ENCODE data around the gene TEX14. TPM values are rescaled to one million over a fixed set of nuclear protein-coding genes. Genes with fewer than 3 reads are reported as not detected.

The TEX14 gene
- total RNA-seq, 1 donor from 2014 or later, result not detected

DNA sequence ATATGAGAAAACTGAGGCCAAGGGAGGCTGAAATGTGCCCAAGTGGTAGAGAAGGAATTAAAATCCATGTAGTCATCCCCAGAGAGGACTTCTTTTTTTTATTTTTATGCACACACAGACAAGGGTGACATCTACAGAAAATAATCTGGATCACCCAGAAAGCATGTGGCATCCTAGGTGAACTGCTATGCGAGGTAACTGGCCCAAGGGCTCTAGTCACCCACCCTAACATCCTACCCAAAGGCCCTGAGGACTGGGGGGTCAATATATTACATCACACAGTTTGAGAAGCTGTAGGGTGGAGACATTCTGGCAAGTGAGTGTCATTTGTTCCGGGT lies 23.3 kb downstream of the TEX14 start:
- no peak overlapping the region for H3K4me3 ChIP-seq
- TF ChIP-seq POLR2A (IDR thresholded peaks at IDR 0.05), result no peak
- TF ChIP-seq POLR2AphosphoS5 (IDR thresholded peaks at IDR 0.05; ENCODE audit: insufficient read depth in 1 of 2, low read depth in 1 of 2), result no peak
- TF ChIP-seq, protein P1, sequence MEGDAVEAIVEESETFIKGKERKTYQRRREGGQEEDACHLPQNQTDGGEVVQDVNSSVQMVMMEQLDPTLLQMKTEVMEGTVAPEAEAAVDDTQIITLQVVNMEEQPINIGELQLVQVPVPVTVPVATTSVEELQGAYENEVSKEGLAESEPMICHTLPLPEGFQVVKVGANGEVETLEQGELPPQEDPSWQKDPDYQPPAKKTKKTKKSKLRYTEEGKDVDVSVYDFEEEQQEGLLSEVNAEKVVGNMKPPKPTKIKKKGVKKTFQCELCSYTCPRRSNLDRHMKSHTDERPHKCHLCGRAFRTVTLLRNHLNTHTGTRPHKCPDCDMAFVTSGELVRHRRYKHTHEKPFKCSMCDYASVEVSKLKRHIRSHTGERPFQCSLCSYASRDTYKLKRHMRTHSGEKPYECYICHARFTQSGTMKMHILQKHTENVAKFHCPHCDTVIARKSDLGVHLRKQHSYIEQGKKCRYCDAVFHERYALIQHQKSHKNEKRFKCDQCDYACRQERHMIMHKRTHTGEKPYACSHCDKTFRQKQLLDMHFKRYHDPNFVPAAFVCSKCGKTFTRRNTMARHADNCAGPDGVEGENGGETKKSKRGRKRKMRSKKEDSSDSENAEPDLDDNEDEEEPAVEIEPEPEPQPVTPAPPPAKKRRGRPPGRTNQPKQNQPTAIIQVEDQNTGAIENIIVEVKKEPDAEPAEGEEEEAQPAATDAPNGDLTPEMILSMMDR (IDR thresholded peaks at IDR 0.05), result no peak
- no peaks in the 10 kb centered on the region for H3K27me3 ChIP-seq
- H3K4me1 ChIP-seq, result no peaks in the 10 kb centered on the region
- no peak for DNase-seq (ENCODE audit: extremely low spot score in 2 of 2)
- intact Hi-C loops (cut with DNase I), result no loop called here
- no peak overlapping the region for H3K27ac ChIP-seq
- H3K36me3 ChIP-seq, result no peaks in the 10 kb centered on the region
- H3K9me3 ChIP-seq, result no peaks in the 10 kb centered on the region

DNA sequence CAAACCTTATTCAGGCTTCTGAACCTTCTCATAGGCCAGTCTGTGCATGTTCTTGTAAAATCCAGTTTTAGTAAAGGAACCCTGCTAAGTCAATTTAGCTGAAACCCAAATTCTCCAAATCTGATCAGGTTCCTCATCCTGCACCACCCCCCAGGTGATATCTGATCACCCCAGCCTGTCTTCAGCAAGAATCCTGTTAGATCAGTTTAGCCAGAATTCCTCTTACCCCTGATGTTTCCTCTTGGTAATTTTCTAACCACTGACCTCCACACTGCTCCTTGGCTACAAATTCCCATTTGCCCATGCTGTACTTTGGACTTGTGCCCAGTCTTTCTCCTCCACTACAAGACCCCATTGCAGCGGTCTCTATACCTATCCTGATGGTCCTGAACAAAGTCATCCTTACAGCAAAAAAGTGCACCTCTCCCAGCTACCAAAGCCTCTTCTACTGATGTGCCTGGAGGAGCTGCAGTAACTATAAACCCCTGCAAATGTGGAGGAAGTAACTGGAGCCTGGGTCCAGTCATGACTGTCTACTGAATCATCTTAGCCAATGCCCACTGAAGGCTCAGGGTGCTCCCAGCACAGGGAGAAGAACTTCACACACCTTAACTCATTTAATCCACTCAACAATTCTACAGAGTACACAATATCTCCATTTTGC lies 23.8 kb downstream of the TEX14 start:
- H3K36me3 ChIP-seq, result no peaks in the 10 kb centered on the region
- H3K4me3 ChIP-seq, result no peak overlapping the region
- H3K27ac ChIP-seq, result no peak overlapping the region
- TF ChIP-seq POLR2A (IDR thresholded peaks at IDR 0.05), result no peak
- TF ChIP-seq POLR2AphosphoS5 (IDR thresholded peaks at IDR 0.05; ENCODE audit: insufficient read depth in 1 of 2, low read depth in 1 of 2), result no peak
- TF ChIP-seq, protein P1 (IDR thresholded peaks at IDR 0.05), result no peak
- intact Hi-C loops (cut with DNase I), result no loop called here
- no peaks in the 10 kb centered on the region for H3K9me3 ChIP-seq
- no peaks in the 10 kb centered on the region for H3K4me1 ChIP-seq
- no peaks in the 10 kb centered on the region for H3K27me3 ChIP-seq
- no peak for DNase-seq (ENCODE audit: extremely low spot score in 2 of 2)

- no peaks in the 10 kb centered on the region for H3K4me1 ChIP-seq
- peak overlapping the region in 1 of 2 donors; percentile 35 for H3K4me3 ChIP-seq
- peak in 1 of 2 donors; percentile 29 for TF ChIP-seq POLR2AphosphoS5 (IDR thresholded peaks at IDR 0.05; ENCODE audit: insufficient read depth in 1 of 2, low read depth in 1 of 2)
- TF ChIP-seq, protein P1 (IDR thresholded peaks at IDR 0.05), result no peak
- H3K9me3 ChIP-seq, result no peaks in the 10 kb centered on the region
- no peaks in the 10 kb centered on the region for H3K27me3 ChIP-seq
- H3K27ac ChIP-seq, result no peak overlapping the region
- no peaks in the 10 kb centered on the region for H3K36me3 ChIP-seq
- DNase-seq (ENCODE audit: extremely low spot score in 2 of 2), result no peak
- intact Hi-C loops (cut with DNase I), result no loop called here
Observed at GRCh38 chr17:58666858-58667267, 25.0 kb downstream of the TEX14 start.

DNA sequence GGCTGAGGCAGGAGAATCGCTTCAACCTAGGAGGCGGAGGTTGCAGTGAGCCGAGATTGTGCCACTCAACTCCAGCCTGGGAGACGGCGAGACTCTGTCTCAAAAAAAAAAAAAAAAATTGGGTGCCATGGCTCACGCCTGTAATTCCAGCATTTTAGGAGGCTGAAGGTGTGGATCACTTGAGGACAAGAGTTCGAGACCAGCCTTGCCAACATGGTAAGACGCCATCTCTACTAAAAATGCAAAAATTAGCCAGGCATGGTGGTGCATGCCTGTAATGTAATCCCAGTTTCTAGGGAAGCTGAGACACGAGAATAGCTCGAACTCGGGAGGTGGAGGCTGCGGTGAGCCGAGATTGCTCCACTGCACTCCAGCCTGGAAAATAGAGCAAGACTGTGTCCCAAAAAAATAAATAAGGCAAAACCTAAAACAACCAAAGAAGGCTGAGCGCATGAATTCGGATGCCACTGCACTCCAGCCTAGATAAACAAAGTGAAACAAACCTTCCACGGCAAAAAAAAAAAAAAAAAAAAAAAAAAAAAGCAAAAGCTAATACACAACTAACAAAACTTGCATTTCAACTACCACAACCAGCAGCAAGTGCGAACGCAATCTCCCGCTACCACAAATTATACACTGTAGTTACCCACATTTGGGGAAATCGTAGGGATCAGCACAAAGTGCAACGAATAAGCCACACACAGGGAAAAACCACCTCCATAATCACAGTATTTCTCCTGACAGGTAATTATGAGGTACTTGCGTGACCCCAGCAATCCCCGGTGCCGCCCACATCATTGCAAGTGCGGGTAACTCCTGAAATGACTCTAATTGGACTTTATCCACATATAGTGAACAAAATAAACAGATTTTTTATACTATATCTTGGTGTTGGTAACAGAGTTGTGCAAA lies 25.6 kb downstream of the TEX14 start:
- intact Hi-C loops (cut with DNase I), result no loop called here
- Histone ChIP-seq H3K4me1 (no peaks in the 10 kb centered on the region), H3K27ac (no peak overlapping the region), H3K36me3 (no peaks in the 10 kb centered on the region), H3K4me3 (peak overlapping the region in 1 of 2 donors; percentile 35), H3K9me3 (no peaks in the 10 kb centered on the region), H3K27me3 (no peaks in the 10 kb centered on the region)
- DNase-seq (ENCODE audit: extremely low spot score in 2 of 2), result no peak
- TF ChIP-seq, protein P1 (IDR thresholded peaks at IDR 0.05), result no peak
- no peak for TF ChIP-seq POLR2A (IDR thresholded peaks at IDR 0.05)
- no peak for TF ChIP-seq POLR2AphosphoS5 (IDR thresholded peaks at IDR 0.05; ENCODE audit: insufficient read depth in 1 of 2, low read depth in 1 of 2)

DNA sequence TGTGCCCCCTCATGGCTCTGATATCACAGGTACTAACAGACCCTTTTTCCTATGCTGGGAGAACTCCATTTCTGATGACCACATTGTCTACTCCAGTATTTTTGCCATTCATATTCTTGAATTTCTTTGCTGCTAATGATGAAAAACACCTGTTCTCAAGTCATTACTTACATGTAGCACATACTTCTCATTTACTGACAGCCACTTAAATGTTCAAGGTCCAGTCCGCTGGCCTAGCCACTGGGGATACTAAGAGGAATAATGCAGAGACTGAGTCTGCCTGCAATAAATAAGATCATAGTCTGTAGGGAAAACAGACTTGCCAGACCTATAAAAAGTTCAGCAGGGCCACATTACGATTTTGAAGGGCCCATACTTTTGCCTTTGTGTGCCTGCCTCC lies 27.5 kb downstream of the TEX14 start:
- intact Hi-C loops (cut with DNase I), result no loop called here
- DNase-seq (ENCODE audit: extremely low spot score in 2 of 2), result no peak

More for the DNA sequence above, 27.5 kb downstream of the TEX14 start:
- H3K4me3 ChIP-seq, result no peak overlapping the region
- no peaks in the 10 kb centered on the region for H3K36me3 ChIP-seq
- no peaks in the 10 kb centered on the region for H3K27me3 ChIP-seq
- TF ChIP-seq, protein P1 (IDR thresholded peaks at IDR 0.05), result no peak
- TF ChIP-seq POLR2A (IDR thresholded peaks at IDR 0.05) (no peak), POLR2AphosphoS5 (IDR thresholded peaks at IDR 0.05; ENCODE audit: insufficient read depth in 1 of 2, low read depth in 1 of 2) (no peak)
- no peaks in the 10 kb centered on the region for H3K4me1 ChIP-seq
- no peaks in the 10 kb centered on the region for H3K9me3 ChIP-seq
- no peak overlapping the region for H3K27ac ChIP-seq
